Ectodermal cell (in vitro differentiated cells): ENCODE measurements around the gene S100A11.

Source experiments
- H3K27ac ChIP-seq: 2 replicates; pipeline ENCODE4 v1.7.0; 2013; ENCODE audit warnings: mild to moderate bottlenecking, low read depth, low read length; ENCODE audit not compliant: insufficient read depth, poor library complexity, severe bottlenecking
- H3K27me3 ChIP-seq: 2 replicates; pipeline ENCODE4 v1.7.0; 2013; ENCODE audit warnings: mild to moderate bottlenecking, low read length; ENCODE audit not compliant: insufficient read depth, control insufficient read depth, poor library complexity, severe bottlenecking
- H3K36me3 ChIP-seq: one replicate; pipeline ENCODE4 v1.7.0; 2013; ENCODE audit warnings: low read length; ENCODE audit not compliant: control insufficient read depth, insufficient read depth
- H3K4me1 ChIP-seq: one replicate; pipeline ENCODE4 v1.7.0; 2013; ENCODE audit warnings: low read length; ENCODE audit not compliant: control insufficient read depth, insufficient read depth
- H3K4me3 ChIP-seq: 2 replicates; pipeline ENCODE4 v1.7.0; 2013; ENCODE audit warnings: low read depth, low read length, control low read depth; ENCODE audit not compliant: insufficient read depth
- H3K9me3 ChIP-seq: 2 replicates; pipeline ENCODE4 v1.7.0; 2013; ENCODE audit warnings: mild to moderate bottlenecking, low read length, moderate library complexity; ENCODE audit not compliant: control insufficient read depth
- WGBS, 2 experiments: methylation state at CpG; one replicate each; pipeline ENCODE4 v1.1.7; 2013; ENCODE audit warnings: missing lambda C conversion rate in 2 of 2; 5-methylcytosine and 5-hydroxymethylcytosine counted together

The S100A11 gene

GRCh38 chr1:152005360-152005912, 31.4 kb downstream of the S100A11 start:
- H3K9me3 ChIP-seq: no peaks in the 10 kb centered on the region
- no peaks in the 10 kb centered on the region for H3K36me3 ChIP-seq
- no peaks in the 10 kb centered on the region for H3K4me1 ChIP-seq
- H3K27me3 ChIP-seq: peaks cover 5% of the 10 kb centered on the region
- H3K27ac ChIP-seq: no peak overlapping the region
- no peak overlapping the region for H3K4me3 ChIP-seq
- 64 to 69% methylated on average over 3 to 4 of the region's 4 CpGs for WGBS, 2 experiments

DNA sequence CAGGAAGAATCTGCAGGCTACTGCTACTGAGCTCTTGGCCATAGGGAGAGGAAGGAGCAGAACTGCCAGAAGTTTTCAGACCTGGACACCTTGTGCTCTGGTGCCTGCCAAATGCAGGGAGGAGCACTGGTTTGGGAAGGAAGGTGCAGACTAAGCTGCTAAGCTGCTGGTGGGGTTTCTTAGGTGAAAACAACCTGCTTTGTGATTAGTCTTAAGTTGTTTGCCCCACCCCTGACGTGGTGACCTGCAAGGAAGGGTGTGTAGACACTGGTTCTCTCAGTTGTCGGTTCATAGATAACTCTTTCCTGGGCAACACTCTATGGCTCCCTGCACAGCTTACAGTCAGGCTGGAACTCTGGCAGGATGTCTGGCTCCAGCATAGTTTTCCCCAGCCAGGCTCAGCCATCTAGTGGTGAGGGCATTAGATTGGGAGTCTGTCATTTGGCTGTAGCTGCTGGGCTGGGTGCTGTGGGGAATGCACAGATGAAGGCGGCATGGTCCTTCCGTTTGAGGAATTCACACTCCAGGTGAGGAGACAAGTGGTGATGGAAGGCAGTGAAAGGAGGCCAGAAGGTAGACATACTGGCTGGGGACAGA, 32.9 kb downstream of the S100A11 start:
- 75 to 82% methylated on average over 4 of the region's 4 CpGs for WGBS, 2 experiments
- no peak overlapping the region for H3K4me3 ChIP-seq

DNA sequence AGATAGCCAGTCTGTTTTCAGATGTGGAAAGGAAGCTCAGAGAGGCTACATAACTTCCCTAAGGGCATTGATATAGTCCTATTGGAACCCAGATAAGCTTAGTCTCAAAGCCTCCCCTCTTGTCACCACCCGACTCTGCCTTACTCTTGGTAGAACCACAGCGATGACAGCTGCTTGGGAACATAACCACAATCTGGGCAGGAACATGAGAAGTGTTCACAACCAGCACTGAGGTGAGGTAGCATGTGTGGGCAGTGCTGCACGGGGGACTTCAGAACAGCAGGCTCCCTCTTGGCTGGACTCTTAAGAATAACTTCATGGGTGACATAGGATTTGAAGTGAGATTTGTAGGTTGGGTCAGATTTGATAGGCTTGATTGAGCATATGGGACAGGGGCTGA, 33.8 kb downstream of the S100A11 start:
- H3K36me3 ChIP-seq: no peaks in the 10 kb centered on the region
- no peak overlapping the region for H3K4me3 ChIP-seq
- H3K27me3 ChIP-seq: peaks cover 15% of the 10 kb centered on the region
- no peaks in the 10 kb centered on the region for H3K4me1 ChIP-seq
- H3K9me3 ChIP-seq: no peaks in the 10 kb centered on the region
- 91 to 94% methylated on average over 3 of the region's 3 CpGs for WGBS, 2 experiments
- H3K27ac ChIP-seq: no peak overlapping the region

More for the DNA sequence above, 32.9 kb downstream of the S100A11 start:
- Histone ChIP-seq H3K27me3 (peaks cover 7% of the 10 kb centered on the region), H3K27ac (no peak overlapping the region), H3K36me3 (no peaks in the 10 kb centered on the region), H3K4me1 (no peaks in the 10 kb centered on the region), H3K9me3 (no peaks in the 10 kb centered on the region)

DNA sequence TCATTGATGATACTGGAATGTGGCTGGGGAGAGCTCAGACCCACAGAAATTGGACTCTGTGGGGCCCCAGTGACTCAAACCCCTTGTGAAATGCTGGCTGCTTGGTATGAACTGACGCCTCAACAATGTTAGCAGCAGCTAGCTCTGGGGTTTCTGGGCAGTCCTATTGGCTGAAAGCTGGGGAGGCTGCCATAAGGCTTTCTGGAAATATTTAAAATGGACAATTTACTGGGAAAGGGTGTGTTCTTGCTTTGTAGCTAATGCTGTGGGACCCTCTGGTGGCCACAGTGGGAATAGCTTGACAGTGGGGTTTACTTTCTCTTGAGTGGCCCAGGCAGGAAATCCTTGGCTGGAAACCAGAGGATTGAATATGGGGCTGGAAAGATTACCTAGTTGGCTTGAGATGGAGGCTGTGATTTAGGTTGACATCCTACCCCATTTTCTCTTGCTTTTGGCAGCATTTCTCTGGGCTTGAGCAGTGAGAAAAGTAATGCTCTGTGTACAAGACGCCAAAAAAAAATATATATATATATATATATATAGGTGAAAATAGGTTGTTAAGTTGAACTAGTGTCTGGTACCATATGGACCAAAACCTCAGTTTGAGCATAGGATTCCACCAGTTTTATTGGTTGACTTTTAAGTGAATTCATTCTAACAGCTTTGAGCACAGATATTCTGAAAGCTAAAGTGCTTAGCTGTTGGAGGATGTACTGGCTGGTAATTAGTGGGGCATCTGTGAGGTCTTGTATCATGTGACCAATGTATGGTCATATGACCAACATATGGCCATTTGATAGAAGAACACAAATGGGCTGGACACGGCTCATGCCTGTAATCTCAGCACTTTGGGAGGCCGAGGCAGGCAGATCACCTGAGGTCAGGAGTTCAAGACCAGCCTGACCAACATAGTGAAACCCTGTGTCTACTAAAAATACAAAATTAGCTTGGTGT, 34.9 kb downstream of the S100A11 start:
- Histone ChIP-seq H3K9me3 (no peaks in the 10 kb centered on the region), H3K36me3 (no peaks in the 10 kb centered on the region), H3K4me1 (no peaks in the 10 kb centered on the region), H3K27ac (no peak overlapping the region), H3K4me3 (no peak overlapping the region), H3K27me3 (peaks cover 19% of the 10 kb centered on the region)
- 69 to 72% methylated on average over 3 of the region's 4 CpGs for WGBS, 2 experiments

DNA sequence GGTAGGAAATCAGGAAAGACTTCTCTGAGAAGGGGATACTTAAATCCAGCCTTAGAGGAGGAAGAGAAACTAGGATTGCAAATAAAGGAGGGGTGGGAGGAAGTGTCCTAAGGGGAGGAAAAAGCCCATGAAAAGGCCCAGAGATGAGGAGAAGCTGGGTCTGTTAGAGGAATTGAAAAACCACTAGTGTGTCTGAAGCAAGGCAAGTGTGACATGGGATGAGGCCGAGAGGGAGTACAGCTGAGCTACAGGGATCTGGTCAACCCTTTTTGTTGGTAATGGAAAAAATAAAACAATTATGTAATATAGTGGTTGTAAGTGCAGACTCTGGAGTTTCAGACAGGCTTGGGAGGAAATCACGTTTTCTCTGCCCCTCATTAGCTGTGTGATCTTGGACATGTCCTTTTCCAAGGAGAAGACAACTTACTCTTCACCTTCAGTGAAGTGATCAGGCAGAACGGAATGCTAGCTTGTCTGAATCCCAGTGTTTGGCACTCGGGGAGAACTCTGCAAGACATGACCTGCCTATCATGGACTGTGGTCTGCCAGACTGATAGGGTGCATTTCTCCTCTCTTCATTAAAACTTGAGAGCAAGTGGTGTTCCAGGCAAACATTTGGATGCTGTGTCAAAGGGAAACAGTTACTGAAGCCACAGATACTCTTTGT, 35.7 kb downstream of the S100A11 start:
- peaks cover 19% of the 10 kb centered on the region for H3K27me3 ChIP-seq
- H3K4me1 ChIP-seq: no peaks in the 10 kb centered on the region
- H3K4me3 ChIP-seq: no peak overlapping the region
- no peaks in the 10 kb centered on the region for H3K36me3 ChIP-seq
- WGBS, 2 experiments: 79 to 81% methylated on average over 4 of the region's 4 CpGs
- no peaks in the 10 kb centered on the region for H3K9me3 ChIP-seq
- no peak overlapping the region for H3K27ac ChIP-seq

DNA sequence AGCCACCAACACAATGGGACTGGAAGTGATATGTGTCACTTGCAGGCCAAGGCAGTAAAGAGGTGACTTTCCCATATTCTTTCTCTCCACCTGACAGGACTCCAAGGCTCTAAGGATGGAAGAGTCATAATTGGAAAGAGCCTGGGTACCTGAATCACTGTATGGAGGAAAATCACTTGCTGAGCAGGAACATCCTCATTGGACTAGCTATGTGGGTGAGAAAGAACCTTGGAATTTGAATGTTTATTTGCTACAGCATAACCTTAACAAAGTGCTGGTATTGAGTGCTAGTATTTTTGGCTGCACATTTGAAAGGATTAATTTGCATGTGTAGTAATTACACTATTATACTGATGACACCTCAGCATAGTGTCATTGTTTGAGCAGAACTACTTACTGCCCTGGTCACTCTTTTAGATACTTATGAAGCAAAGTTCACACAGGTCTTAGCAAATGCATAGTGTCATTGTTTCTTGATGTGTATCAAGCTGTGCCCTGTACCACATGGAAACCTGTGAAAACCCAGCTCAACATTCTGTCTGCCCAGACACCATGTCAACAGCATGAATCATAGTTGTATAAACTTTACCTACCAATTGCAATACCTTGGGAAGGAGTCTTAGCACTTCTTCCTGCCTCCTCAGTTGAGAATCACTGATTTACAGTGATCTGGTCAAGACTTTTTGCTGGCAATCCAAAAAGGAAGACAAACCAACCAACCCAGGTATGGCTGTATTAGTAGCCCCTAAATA, 38.0 kb downstream of the S100A11 start:
- Histone ChIP-seq H3K4me1 (no peaks in the 10 kb centered on the region), H3K36me3 (no peaks in the 10 kb centered on the region), H3K4me3 (no peak overlapping the region), H3K27ac (no peak overlapping the region), H3K9me3 (no peaks in the 10 kb centered on the region), H3K27me3 (peaks cover 40% of the 10 kb centered on the region)

DNA sequence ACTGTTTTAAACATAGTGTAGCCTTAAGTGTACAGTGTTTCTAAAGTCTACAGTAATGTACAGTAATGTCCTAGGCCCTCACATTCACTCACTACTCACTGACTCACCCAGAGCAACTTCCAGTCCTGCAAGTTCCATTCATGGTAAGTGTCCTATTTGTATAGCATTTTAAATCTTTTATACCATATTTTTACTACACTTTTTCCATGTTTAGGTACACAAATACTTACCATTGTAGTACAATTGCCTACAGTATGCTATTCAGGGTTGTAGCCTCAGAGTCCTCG, 39.6 kb downstream of the S100A11 start:
- Histone ChIP-seq H3K27me3 (peaks cover 50% of the 10 kb centered on the region), H3K36me3 (no peaks in the 10 kb centered on the region), H3K27ac (no peak overlapping the region), H3K4me3 (no peak overlapping the region), H3K4me1 (peaks cover 5% of the 10 kb centered on the region), H3K9me3 (no peaks in the 10 kb centered on the region)
- 80 to 93% methylated on average over 1 of the region's 1 CpG for WGBS, 2 experiments

GRCh38 chr1:151995774-151996173, 41.0 kb downstream of the S100A11 start:
- H3K9me3 ChIP-seq: no peaks in the 10 kb centered on the region
- WGBS, 2 experiments: 91 to 95% methylated on average over 2 of the region's 2 CpGs
- H3K36me3 ChIP-seq: no peaks in the 10 kb centered on the region
- H3K4me1 ChIP-seq: peaks cover 5% of the 10 kb centered on the region
- peaks cover 65% of the 10 kb centered on the region for H3K27me3 ChIP-seq
- H3K27ac ChIP-seq: no peak overlapping the region
- no peak overlapping the region for H3K4me3 ChIP-seq

GRCh38 chr1:151994956-151995355, 41.8 kb downstream of the S100A11 start:
- Histone ChIP-seq H3K4me1 (peaks cover 5% of the 10 kb centered on the region), H3K27ac (no peak overlapping the region), H3K36me3 (no peaks in the 10 kb centered on the region), H3K27me3 (peaks cover 73% of the 10 kb centered on the region), H3K4me3 (no peak overlapping the region), H3K9me3 (no peaks in the 10 kb centered on the region)
- 59 to 71% methylated on average over 4 to 6 of the region's 6 CpGs for WGBS, 2 experiments
